IPS-18c (cell line): ENCODE results near the gene HCRTR1.
"Not testable (repeated sequence)": the region's sequence is repeated elsewhere in the genome, so short reads cannot be mapped to it uniquely, and the experiment has no call there.

ENCODE experiments used
- H3K4me3 ChIP-seq: 2 replicates; pipeline ENCODE4 v1.7.0; 2013; ENCODE audit warnings: low read depth, mild to moderate bottlenecking, low read length, moderate library complexity; ENCODE audit not compliant: insufficient read depth
- H3K9me3 ChIP-seq: one replicate; pipeline ENCODE4 v1.6.1; 2013; ENCODE audit warnings: mild to moderate bottlenecking, low read length, moderate library complexity; ENCODE audit not compliant: control insufficient read depth, insufficient read depth

HCRTR1 gene

DNA sequence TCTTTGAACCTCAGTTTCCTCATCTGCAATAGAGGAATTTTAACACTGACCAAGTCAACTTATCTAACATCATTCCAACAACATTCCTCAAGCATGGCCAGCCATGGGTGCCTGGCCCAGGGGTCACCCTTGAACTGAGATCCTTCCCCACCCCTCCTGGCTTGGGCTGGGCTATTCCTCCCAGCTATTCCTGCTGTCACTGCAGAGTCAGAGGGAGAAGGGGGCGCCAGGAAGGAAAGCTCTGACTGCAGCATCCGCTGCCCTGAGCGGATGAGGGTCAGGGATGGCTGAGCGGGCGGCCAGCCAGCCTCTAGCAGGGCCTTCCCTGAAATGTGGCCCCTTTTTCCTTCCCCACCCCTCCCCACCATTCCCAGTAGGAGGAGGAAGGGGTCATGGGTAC lies 38.1 kb upstream of the HCRTR1 start:
- Histone ChIP-seq H3K9me3 (no peaks in the 10 kb centered on the region), H3K4me3 (no peak overlapping the region)

GRCh38 chr1:31580513-31580870 lies 37.0 kb upstream of the HCRTR1 start:
- H3K9me3 ChIP-seq: no peaks in the 10 kb centered on the region
- no peak overlapping the region for H3K4me3 ChIP-seq

DNA sequence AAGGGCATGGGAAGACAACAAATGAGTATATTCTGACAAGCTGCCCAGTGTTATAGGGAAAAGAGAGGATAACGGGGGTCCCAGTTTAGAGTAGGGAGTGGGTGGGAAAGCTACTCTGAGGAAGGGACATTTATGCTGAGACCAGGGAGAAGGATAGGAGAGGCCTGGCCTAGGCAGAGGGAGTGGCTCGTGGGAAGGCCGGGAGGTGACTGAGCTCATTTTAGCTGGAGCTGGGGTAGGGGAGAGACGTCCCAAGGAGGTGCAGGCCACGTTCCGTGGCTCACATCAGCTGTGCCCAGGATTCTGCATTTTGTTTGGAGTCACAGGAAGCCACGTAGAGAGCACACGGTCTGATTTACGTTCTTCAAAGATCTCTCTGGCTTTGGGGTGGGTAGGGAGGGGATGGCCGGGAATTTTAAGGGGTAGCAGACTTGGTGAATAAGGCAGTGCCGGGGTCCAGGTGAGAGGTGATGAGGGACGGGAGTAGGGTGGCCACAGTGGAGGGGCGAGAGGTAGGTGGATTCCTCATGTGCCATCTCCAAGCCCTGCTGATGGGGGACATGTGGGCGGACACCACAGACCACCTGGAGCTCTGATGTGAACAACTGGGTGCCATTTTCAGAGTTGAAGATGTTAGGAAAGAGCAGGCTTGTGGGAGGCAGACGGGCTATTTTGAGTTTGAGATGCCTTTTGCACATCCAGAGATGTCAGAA lies 36.4 kb upstream of the HCRTR1 start:
- no peak overlapping the region for H3K4me3 ChIP-seq
- no peaks in the 10 kb centered on the region for H3K9me3 ChIP-seq

DNA sequence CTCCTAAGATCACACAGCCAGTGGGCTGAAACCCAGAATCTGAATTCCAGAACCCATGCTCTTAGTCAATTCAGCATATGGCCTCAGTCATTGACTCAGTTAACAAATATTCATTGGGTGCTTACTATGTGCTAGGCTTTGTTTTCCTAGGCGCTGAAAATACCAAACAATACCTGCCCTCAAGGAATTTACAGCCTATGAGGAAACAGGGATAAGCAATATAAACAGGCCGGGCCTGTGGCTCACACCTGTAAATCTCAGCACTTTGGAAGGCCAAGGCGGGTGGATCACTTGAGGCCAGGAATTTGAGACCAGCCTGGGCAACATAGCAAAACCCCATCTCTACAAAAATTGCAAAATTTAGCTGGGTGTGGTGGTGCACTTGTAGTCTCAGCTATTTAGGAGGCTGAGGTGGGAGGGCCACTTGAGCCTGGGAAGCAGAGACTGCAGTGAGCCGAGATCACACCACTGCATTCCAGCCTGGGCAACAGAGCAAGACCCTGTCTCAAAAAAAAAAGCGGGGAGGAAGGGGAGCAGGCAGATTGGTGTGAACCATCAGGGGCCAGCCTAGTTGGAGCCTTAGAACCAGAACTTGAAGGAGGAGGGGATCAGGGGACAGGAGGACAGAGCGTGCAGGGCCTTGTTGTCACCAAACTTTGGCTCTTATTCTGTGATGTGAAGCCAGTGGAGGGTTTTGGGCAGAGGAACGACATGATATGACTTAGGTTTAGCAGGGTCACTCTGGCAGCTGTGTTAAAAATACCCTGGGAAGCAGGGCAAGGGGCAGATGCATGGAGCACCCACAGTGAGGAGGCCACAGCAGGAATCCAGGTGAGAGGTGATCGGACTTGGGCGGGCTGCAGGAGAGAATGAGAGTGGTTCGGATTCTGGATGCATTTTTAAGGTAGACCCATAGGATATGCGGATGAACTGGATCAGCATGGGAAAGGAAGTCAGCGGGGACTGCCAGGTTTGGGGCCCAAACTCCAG lies 35.4 kb upstream of the HCRTR1 start:
- no peak overlapping the region for H3K4me3 ChIP-seq
- H3K9me3 ChIP-seq: no peaks in the 10 kb centered on the region

- no peaks in the 10 kb centered on the region for H3K9me3 ChIP-seq
- no peak overlapping the region; the same call in 1 of the 2 replicates for H3K4me3 ChIP-seq
These were observed 34.2 kb upstream of the HCRTR1 start for GRCh38 chr1:31583082-31583994.

DNA sequence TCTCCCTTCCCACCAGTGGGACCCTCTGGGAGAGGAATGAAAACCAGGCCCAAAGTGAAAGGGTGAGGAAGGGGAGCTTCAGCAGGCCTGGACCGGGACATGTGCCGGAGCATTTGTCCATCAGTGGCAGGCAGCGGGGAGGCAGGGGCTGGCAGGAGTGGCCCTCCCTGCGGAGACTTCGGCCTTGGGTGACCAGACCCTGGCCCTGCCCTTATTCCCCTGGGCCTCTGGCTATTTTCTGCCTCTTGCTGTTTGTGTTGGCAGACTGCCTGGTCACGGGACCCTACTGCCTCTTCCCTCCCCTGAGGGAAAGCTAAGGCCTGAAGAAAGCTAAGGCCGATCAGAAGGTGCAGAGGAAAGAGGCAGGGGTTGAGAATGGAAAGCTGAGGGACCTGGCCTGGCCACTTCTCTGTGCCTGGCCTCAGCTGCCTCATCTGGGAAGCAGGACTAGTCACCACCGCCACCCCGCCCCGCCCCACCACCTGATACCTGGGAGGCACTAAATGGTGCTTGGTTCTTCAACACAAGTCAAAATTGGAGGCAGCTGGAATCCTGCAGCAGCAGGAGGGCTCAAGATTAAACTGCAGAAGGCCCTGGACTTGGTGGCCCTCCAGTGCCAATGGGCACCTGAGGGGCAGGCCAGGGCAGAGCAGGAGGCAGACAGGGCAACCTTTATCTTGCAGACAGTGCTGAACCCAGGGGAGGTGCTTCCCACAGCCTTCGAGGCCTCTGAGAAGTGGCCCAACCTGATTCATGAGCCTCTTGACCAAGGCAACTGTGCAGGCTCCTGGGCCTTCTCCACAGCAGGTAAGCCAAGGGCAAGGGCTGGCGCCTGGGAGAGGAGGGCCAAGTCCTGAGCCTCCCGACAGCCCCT lies 33.3 kb upstream of the HCRTR1 start:
- Histone ChIP-seq H3K4me3 (no peak overlapping the region), H3K9me3 (no peaks in the 10 kb centered on the region)

GRCh38 chr1:31584869-31585735 lies 32.4 kb upstream of the HCRTR1 start:
- no peak overlapping the region for H3K4me3 ChIP-seq
- no peaks in the 10 kb centered on the region for H3K9me3 ChIP-seq

GRCh38 chr1:31585736-31586365 lies 31.6 kb upstream of the HCRTR1 start:
- H3K4me3 ChIP-seq: no peak overlapping the region
- H3K9me3 ChIP-seq: no peaks in the 10 kb centered on the region

GRCh38 chr1:31586376-31587327 lies 30.8 kb upstream of the HCRTR1 start:
- H3K9me3 ChIP-seq: no peaks in the 10 kb centered on the region
- no peak overlapping the region for H3K4me3 ChIP-seq

DNA sequence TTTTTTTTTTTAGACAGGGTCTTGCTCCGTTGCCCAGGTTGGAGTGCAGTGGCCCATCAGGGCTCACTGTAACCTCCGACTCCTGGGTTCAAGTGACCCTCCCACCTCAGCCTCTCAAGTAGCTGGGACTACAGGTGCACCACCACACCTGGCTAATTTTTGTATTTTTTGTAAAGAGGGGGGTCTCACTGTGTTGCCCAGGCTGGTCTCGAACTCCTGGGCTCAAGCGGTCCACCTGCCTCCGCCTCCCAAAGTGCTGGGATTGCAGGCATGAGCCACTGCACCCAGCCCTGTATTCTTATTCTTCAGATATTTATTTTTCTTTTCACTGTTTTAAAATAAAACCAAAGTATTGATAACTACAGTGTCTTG lies 30.2 kb upstream of the HCRTR1 start:
- H3K4me3 ChIP-seq, H3K9me3 ChIP-seq: not testable (repeated sequence)

DNA sequence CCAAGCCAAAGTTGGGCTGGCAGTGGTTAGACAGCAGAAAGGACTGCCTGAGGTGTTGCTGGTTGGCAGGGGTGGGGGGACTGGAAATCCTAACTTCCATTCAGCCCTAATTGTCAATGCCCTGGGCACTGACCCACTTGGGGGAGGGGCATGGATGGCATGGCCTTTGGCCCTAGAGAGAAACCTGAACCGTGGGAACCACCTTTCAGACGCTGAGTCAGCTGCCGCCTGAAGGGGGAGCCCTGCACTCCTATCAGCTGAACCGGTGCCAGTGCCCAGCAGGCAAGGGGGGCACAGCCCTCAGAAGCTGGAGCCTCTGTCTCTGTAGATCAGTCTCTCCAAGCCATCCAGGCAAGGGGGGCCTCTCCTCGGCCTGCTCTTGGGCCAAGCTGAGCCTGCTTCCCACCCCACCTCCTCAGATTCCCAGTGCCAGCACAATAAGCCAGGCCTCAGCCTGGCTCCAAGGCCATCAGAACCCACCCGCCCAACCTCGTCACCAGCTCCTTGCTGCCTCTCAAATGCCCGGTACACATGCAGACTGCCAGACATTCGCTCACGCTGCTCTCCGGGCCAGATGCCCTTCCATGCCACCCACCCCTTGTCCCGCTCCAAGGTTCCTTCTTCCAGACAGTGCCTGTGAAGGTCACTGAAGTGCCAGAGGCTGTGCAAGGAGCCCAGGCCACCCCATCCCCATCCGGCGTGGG lies 29.6 kb upstream of the HCRTR1 start:
- H3K4me3 ChIP-seq: no peak overlapping the region
- no peaks in the 10 kb centered on the region for H3K9me3 ChIP-seq

GRCh38 chr1:31588751-31589515 lies 28.6 kb upstream of the HCRTR1 start:
- Histone ChIP-seq H3K4me3 (peak overlapping the region; percentile 28; the same call in 1 of the 2 replicates), H3K9me3 (no peaks in the 10 kb centered on the region)

DNA sequence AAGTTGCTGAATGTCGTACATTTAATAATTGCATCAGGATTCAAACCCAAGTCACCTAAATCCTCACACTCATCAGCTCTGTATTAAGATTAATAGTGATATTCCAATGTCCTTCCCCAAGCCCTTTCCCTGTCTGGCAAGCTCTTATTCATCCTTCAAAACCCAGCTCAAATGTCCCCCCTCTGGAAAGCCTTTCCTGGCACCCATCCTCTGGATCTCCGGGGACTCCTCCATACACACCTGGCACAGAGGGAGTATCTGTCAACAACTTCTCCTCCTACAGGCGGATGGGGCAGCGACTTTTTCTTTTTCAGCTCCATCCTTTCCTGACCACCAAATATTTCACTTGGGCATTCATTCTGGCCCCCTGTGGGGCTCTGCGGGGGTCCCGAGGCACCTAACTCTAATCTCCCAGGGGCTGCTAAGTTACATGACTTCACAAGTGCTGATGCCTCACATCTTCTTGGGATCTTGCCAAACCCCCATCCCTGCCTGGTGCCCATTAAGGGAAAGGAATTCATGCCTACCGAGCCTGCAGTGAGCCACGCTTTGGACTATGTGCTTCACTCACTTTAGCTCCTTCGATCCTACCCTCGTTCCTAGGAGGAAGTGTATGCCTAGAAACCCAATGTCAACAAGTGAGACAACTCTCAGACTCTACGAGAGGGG lies 25.9 kb upstream of the HCRTR1 start:
- no peak overlapping the region for H3K4me3 ChIP-seq
- H3K9me3 ChIP-seq: no peaks in the 10 kb centered on the region
